HG03103 (cell line): ENCODE data around the gene TET1.
A peak's percentile ranks its signal among the peaks of the same experiment; 100 is the strongest.
"Not testable (repeated sequence)": the region's sequence is repeated elsewhere in the genome, so short reads cannot be mapped to it uniquely, and the experiment has no call there.

ENCODE experiments used
- ATAC-seq: cut with Tn5 transposase; IDR thresholded peaks from one replicate; pipeline ENCODE4 v1.9.1; 2021; ENCODE audit warnings: low read depth; ENCODE audit not compliant: unreplicated experiment

TET1 gene

DNA sequence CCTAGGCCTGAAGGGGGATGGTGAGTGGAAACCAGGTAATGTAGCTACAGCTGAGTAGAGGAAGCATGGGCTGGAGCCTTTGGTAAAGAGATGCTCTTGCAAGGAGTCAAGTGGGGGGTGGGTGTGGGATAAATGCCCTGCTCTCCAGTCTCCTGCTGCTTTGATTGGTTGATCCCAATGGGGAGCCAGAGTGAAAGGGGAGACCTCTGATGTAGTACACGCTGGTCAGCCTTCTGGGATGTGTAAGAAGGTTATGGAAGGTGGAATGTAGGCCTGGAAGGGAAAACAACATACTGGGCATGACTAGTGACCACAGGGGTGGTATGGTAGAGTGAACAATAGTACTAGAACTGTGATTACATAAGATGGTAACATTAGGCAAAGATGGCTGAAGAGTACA lies 44.3 kb downstream of the TET1 start:
- no peak for ATAC-seq

DNA sequence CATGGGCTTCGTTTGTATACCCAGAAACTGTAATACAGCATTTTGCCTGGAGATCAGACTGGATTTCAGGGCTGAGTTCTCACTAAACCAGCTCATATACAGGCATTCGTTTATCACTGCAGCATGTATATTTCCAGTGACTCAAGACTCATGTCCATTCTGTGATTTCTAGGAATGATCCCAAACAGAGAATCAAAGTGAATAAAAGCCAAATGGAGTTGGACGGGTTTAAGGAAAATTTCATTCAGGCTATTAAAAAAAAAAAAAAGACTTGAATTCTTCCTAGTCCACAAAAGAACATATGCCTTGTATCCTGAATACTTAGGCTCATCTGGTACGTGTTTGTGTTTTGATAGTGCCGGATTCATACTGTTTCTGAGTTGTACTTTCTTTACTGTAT lies 46.8 kb downstream of the TET1 start:
- ATAC-seq: no peak

DNA sequence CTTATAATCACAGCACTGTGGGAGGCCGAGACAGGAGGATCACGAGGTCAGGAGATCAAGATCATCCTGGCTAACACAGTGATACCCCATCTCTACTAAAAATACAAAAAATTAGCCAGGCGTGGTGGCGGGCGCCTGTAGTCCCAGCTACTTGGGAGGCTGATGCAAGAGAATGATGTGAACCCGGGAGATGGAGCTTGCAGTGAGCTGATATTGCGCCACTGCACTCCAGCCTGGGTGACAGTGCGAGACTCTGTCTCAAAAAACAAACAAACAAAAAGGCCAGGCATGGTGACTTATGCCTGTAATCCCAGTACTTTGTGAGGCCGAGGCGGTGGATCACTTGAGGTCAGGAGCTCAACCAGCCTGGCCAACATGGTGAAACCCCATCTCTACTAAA lies 49.9 kb downstream of the TET1 start:
- not testable (repeated sequence) for ATAC-seq

DNA sequence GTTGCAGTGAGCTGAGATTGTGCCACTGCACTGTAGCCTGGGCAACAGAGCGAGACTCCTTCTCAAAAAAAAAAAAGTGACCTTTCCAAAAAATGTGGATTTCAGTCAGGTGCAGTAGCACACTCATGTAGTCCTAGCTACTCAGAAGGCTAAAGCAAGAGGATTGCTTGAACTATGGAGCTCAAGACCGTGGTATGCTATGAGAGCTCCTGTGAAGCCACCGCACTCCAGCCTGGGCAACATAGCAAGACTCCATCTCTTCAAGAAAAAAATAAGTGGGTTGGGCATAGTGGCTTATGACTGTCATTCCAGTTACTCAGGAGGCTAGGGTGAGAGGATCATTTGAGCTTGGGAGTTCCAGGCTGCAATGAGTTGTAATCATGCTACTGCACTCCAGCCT lies 51.1 kb downstream of the TET1 start:
- no peak for ATAC-seq

DNA sequence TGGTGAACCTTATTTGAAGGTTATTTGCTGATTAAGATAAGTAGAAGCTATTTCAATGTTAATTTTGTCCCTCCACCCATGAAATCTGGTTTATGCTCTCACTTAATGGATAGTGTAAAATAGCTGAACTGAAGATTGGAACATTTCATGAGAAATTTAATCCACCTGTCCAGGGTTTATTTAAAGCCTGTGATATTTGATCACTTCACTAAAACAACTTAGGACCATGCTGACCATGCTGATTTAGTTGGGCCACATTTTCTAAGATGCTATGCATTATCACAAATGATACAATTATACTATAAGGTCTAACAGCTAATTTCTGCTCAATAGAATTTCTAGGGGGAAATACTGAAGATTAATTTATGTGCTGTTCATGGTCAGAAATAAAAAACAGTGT lies 53.8 kb downstream of the TET1 start:
- not testable (repeated sequence) for ATAC-seq

DNA sequence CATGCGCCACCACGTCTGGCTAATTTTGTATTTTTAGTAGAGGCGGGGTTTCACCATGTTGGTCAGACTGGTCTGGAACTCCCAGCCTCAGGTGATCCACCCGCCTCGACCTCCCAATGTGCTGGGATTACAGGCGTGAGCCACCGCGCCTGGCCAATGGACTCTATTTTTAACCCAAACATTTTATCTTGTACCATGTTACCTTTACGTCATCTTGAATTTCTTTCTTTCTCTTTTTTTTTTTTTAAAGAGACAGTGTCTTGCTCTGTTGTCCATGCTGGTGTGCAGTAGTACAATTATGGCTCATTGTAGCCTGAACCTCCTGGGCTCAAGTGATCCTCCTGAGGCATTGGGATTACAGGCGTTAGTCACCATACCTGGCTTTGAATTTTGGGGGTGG lies 57.6 kb downstream of the TET1 start:
- not testable (repeated sequence) for ATAC-seq

DNA sequence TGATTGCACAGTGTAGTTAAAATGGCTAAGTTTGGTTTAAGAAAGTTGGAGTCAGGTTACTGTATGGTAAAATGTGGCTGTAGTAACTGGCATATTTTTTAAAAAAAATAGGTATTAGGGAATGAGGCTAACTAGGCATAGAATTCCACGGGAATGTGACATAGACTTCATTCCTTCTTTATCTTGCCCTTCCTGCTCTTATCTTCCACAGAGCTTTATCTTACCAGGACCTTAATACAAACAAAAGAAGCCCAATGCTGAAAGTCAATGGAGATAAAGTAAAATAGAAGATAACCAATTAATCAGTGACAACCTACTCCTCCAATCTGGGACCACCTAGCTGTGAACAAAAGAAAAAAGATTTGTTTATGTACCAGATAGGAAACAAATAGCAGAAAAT lies 58.1 kb downstream of the TET1 start:
- no peak for ATAC-seq

DNA sequence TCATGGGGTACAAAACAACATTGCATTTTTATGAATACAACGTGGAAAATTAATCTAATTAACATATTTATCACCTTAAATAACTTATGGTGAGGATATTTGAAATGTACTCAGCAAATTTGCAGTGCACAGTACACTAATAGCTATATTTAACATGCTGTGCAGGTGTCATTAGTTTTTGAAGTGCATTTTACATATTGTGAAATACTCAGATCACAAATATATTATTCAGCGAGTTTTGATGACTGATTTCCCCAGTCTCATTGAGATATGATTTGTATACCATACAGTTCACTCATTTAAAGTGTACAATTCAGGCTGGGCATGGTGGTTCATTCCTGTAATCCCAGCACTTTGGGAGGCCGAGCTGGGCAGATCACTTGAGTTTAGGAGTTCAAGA lies 59.5 kb downstream of the TET1 start:
- ATAC-seq: no peak

DNA sequence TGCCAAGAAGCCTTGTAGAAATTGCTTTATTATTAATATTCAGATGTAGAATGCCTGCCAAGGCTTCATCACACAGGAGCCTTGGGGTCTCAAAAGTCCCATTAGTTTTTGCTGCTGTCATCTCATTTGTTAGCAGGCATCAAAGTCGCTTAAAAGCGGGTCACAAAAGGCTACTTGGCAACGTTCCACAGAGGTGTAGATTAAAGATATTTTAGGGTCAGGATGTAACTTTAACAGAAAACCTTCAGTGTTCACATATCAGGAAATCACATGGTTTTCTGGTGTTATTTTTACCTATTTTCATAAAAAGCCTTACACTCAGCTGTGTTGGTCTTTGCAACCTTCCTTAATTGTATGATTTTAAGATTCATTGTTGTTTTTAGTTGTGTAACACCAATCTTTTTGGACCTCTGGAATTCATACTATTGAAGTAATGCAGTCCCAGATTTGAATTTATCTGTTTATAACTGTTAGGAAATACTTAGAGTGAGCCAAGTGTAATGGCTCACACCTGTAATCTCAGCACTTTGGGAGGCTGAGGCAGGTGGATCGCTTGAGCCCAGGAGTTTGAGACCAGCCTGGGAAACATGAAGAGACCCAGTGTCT lies 65.3 kb downstream of the TET1 start:
- no peak for ATAC-seq

DNA sequence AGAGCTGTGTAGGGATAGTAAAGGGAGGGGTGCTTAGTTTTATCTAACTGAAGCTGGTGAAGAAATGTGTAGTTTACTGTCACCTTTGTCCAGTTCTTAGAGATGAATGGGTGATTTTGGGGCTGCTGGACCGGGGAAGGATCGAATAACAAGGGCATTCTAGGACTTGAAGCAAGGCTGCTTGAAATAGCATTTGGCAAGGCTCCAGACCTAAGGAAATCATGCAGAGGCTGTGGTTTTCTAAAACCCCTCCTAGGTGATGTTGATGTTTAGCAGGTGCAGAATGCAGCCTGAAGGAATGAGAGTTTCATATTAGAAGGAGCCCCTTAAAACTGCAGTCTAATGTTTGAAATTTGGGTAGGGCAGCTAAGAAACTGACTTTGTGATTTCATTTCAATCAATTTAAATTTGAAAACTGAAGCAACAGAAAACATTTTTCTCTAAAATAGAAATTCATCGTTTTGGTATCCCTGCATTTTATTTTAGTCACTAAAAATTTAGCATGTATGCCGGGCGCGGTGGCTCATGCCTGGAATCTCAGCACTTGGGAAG lies 68.5 kb downstream of the TET1 start:
- no peak for ATAC-seq

DNA sequence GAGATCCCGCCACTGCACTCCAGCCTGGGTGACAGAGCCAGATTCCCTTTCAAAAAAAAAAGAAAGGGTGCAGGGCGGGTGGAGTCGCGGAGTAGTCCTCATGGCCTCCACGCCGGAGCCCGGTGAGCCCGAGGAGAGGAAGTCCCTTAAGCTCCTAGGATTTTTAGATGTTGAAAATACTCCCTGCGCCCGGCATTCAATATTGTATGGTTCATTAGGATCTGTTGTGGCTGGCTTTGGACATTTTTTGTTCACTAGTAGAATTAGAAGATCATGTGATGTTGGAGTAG lies 72.1 kb downstream of the TET1 start:
- ATAC-seq: not testable (repeated sequence)

DNA sequence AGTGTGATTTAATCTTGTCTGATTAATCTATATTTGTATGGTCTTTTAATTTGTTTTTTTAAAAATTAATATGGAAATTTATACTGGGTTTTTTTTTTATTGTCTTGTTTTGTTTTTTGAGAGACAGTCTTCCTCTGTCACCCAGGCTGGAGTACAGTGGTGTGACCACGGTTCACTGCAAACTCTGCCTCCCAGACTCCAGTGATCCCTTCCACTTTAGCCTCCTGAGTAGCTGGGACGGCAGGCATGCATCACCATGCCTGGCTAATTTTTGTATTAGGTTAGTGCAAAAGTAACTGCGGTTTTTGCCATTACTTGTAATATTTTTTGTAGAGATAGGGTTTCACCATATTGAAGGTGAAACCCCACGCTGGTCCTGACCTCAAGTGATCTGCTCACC lies 73.1 kb downstream of the TET1 start:
- ATAC-seq: no peak

DNA sequence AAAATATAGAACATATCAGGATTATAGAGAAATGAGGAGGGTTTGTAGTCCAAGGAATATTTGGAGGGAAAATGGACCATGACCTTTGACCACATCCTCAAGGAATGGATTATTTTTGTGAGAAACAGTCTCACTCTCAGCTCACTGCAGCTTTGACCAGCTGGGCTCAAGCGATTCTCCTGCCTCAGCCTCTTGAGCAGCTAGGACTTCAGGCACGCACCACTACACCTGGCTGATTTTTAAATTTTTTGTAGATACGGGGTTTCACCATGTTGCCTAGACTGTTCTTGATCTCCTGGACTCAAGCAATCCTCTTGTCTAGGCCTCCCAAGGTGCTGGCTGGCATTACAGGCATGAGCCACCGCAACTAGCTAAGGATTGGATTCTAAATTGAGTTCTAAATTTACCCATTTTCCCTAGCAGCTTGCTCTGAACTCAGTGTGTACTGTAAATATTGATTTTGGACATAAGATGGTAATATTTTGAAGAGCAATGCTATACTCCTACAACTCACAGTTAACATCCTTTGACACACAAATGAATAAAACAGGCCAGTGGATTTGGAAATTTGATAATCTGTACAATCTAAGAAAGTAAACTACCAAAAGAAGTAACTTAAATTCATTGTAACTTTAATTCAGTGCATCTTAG lies 73.8 kb downstream of the TET1 start:
- ATAC-seq: no peak

DNA sequence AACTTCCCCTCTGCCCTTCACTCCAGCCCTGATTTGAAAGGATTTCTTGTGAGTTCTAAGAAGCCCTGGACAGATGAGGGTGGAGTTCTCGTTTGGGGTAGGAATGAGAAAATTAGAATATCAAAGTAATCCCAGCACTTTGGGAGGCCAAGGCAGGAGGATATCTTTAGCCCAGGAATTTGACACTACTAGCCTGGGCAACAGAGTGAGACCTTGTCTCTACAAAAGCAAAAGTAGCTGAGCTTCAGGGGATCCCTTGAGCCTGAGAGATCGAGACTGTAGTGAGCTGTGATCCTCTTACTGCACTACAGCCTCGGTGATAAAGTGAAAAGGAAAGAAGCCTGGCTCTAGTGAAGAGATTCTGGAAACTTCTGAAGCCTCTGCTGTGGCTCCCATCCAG lies 76.2 kb downstream of the TET1 start:
- no peak for ATAC-seq

DNA sequence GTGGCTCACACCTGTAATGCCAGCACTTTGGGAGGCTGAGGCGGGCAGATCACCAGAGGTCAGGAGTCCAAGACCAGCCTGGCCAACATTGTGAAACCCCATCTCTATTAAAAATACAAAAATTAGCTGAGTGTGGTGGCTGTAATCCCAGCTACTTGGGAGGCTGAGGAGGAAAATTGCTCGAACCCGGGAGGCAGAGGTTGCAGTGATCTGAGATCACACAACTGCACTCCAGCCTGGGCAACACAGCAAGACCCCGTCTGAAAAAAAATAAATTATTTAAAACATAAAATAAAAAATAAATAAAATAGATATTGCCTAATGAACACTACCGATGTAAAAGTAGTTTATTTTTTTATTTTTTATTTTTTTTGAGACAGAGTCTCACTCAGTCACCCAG lies 83.4 kb downstream of the TET1 start:
- ATAC-seq: not testable (repeated sequence)

DNA sequence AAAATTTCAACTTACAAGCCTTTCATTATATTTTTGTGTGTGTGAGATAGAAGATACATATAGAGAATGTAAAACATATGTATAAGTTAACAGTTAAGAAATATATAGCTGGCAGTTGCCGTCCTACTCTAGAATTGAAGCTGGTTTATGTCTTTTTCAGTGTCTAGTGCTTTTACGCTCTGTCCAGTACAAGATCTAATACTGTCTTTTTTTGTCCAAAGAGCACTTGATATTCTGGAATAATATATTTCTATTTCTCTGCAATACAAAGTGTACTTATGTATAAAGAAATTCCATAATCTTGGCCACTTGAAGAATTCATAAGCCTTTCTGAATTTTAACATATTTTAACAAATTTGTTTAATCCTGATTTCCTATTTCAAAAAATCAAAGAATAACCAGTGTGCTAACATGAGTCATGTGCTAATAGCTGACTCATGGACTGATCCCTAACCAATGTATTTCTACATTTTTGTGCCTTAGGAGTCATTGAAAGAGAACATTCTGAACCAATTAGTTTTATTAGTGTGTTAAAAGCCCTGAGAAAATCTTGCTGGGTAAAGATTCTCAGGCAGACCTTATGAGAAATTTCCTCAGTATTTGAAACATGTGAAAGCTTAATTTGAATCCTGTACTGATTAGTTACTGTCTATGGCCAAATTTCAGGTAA lies 87.7 kb downstream of the TET1 start:
- ATAC-seq: no peak

DNA sequence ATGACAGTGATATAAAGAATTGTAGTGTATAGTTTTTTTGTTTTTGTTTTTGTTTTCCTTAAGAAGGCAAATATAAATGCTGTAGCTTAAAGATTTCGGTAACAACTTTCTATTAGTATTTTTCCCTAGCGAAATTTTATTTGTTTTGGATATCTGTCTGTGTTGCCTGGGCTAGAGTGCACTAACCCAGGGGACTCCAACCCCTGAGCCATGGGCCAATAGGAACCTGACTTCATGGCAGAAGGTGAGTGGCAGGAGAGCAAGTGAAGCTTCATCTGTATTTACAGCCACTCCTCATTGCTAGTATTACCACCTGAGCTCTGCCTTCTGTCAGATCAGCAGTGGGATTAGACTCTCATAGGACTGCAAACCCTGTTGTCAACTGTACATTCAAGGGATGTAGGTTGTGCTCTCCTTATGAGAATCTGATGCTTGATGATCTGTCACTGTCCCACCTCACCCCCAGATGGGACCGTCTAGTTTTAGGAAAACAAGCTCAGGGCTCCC lies 95.5 kb downstream of the TET1 start:
- ATAC-seq: no peak

DNA sequence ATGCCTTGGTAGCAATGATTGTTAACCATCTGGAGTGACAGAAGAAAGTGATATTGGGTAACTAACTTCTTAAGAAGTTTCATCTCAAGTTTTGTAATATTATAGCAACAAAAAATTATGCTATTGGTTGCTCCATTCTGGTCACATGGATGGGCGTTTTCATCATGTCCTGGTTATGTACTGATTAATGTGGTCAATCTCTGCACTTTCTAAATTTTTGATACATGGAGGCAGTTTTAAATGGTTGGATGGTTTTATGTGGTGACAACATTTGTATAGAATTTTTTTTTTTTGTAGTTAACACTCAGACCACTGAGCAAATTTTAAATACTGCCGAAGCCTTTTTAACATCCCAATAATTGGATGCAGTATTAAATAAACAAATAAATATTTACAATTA lies 105.7 kb downstream of the TET1 start:
- ATAC-seq: no peak

DNA sequence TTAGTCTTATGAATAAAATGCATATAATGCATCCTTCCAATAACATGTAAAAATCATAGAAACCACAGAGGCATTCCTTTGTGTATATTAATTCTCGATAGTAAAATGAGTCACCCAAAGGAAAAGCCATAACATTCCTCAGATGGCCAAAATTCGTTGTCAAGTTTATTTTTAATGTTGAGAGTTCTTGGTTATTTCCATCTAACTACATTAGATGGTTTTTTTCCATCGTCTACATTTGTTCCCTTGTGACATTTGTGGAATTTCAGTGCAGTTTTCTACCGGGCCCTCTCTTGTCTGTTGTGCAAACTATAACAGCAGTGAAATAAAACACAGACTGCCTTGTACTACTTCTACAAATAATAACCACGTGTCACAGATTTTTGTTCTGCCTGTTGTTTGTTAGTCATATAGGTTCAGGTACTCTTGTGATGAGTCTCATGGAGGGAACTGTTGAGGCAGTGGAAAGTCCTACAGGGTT lies 106.2 kb downstream of the TET1 start:
- ATAC-seq: no peak

DNA sequence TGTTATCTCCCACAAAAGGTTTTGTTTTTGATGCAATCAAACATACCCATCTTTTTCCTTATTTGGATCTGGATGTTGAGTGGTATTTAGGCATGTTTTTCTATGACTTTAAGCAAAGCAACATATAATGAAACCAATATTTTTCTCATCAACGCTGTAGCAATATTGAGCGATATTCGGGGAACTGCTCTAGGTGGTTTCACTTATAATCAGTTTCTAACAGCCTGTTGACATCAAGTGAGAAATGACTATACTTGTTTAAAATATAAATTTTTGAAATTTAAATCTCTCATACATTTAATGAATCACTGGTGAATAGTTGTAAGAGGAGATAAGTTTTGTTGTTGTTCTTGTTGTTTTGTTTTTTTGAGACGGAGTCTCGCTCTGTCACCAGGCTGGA lies 108.1 kb downstream of the TET1 start:
- no peak for ATAC-seq

DNA sequence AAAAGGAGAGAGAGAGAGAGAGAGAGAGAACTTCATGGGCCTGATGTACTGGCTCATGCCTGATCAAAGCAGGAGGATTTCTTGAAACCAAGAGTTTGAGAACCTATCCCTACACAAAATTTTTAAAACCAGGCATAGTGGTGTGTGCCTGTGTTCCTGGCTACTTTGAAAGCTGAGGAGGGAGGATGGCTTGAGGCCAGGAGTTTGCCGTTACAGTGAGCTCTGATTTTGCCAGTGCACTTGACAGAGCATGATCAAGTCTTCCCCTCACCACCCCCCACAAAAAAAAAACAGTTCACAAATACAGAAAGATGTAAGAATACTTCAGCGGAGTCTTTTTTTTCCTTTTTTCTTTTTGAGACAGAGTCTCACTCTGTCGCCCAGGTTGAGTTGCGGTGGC lies 108.8 kb downstream of the TET1 start:
- ATAC-seq: no peak

DNA sequence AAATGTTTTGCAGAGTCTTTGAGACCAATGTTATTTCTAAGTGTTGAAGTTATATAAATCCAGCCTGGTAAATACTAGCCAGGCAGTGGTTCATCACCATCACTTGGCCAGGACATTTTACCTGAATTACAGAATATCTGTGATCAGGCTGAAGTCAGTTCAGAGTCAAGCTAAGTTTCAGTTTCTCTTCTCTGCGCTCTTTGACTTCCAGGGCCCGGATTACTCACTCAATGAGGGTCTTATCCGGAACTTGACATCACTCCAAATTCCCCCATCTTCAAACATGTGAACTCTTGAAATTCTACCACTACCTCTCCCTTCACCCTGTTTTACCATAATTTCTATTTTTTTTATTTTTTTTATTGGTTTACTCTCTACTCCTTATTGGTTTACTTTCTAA lies 124.3 kb downstream of the TET1 start:
- peak; percentile 76 for ATAC-seq
